H1 (cell line): Measurements from ENCODE around the gene NELFCD. TPM values are rescaled to one million over a fixed set of nuclear protein-coding genes. Genes with fewer than 3 reads are reported as not detected.

Source experiments
- CBX8 ChIP-seq: fragments of 300-800, 300-1000 bp; sonication (generic); IDR thresholded peaks from 2 replicates; pipeline ENCODE4 v1.7.1; 2016; ENCODE audit warnings: low read depth, low read length, borderline replicate concordance
- CHD2 ChIP-seq: IDR thresholded peaks from 2 replicates; pipeline ENCODE4 v1.6.1; 2012; ENCODE audit warnings: low read length, improper control_type of control experiment
- CHD7 ChIP-seq: fragments of 300-600 bp; sonication (generic); IDR thresholded peaks from 2 replicates; pipeline ENCODE4 v1.7.1; 2012; ENCODE audit warnings: low read length, moderate library complexity, mild to moderate bottlenecking, inconsistent platforms; ENCODE audit not compliant: insufficient replicate concordance
- E2F6 ChIP-seq: IDR thresholded peaks from 2 replicates; pipeline ENCODE4 v1.6.1; 2012; ENCODE audit warnings: inconsistent platforms
- PHF8 ChIP-seq: fragments of 200-600 bp; sonication (generic); conservative IDR thresholded peaks from 2 replicates; pipeline ENCODE4 v1.7.1; 2012; ENCODE audit warnings: low read depth, mild to moderate bottlenecking, inconsistent platforms, low read length, moderate library complexity
- SP1 ChIP-seq: IDR thresholded peaks from 2 replicates; pipeline ENCODE4 v1.6.1; 2011; ENCODE audit warnings: low read depth, low read length
- SP4 ChIP-seq: IDR thresholded peaks from 2 replicates; pipeline ENCODE4 v1.6.1; 2012; ENCODE audit warnings: low read length, inconsistent platforms
- SUZ12 ChIP-seq: fragments of 200-600 bp; sonication (generic); IDR thresholded peaks from 2 replicates; pipeline ENCODE4 v1.6.1; 2012; ENCODE audit warnings: mild to moderate bottlenecking, inconsistent platforms, low read length, moderate library complexity, mixed read lengths
- TAF7 ChIP-seq: optimal IDR thresholded peaks from 2 replicates; pipeline ENCODE3; 2011; ENCODE audit warnings: low read depth, mild to moderate bottlenecking, inconsistent platforms, low read length, moderate library complexity, borderline replicate concordance
- ZNF274 ChIP-seq: IDR thresholded peaks from 2 replicates; pipeline ENCODE4 v1.7.0; 2012; ENCODE audit warnings: low read length, borderline replicate concordance; ENCODE audit errors: extremely low read depth
- polyA plus RNA-seq, 7 experiments: library from polyadenylated mRNA; depleted of rRNA in 3 of 7; stranded (reverse) in 5 of 7; unstranded in 2 of 7; fragments of >200 nt in 5 of 7; fragments of 200-250 nt in 2 of 7; gene quantifications; 1 replicate in 5 of 7; 2 replicates in 1 of 7; 4 replicates in 1 of 7; pipeline versions ENCODE4 v1.2.1 to v1.2.3, GENCODE V29; 2011 to 2013; ENCODE audit warnings: missing spikeins in 2 of 7, mixed read lengths in 2 of 7
- total RNA-seq: library from RNA; stranded (reverse); fragmentation: NEBNext Ultra II Directional; extraction: Animal tissue kit (Norgen Biotek cat#: 25700); gene quantifications from 2 replicates; pipeline ENCODE4 v1.2.1, GENCODE V29; 2021

Gene NELFCD
- total and polyA plus RNA-seq, 2 of the 8 experiments (the other 6 are each of a cell fraction or from before 2014, with no cell fraction given): 35.5 to 59.6 TPM

GRCh38 chr20:58995461-58996225 is 14.6 kb downstream of the NELFCD start (continued):
- no peak for TF ChIP-seq CHD7
- TF ChIP-seq SUZ12: no peak
- no peak for TF ChIP-seq SP1
- TF ChIP-seq E2F6: no peak
- no peak for TF ChIP-seq PHF8
- TF ChIP-seq CBX8: no peak
- no peak for TF ChIP-seq SP4
- no peak for TF ChIP-seq CHD2
- TF ChIP-seq ZNF274: no peak
- TF ChIP-seq TAF7: no peak
